K562 (cell line): Measurements from ENCODE around the gene GPC2. TPM values are rescaled to one million over a fixed set of nuclear protein-coding genes. Genes with fewer than 3 reads are reported as not detected.

Source experiments
- ARNT ChIP-seq, 2 experiments: fragments of 450-650 bp; IDR thresholded peaks; 2 replicates each; pipeline ENCODE4 v1.6.1; 2016; ENCODE audit warnings: mild to moderate bottlenecking in 1 of 2
- BDP1 ChIP-seq: IDR thresholded peaks from 3 replicates; pipeline ENCODE4 v1.6.1; 2011; ENCODE audit not compliant: insufficient read length, insufficient read depth
- C11orf30 ChIP-seq: fragments of 450-650 bp; IDR thresholded peaks from 2 replicates; pipeline ENCODE4 v1.6.1; 2016; ENCODE audit warnings: low read depth, mild to moderate bottlenecking
- CBX8 ChIP-seq: fragments of 200-600 bp; sonication (generic); IDR thresholded peaks from 2 replicates; pipeline ENCODE4 v1.6.1; 2012; ENCODE audit warnings: borderline replicate concordance, mixed run types, low read depth, mild to moderate bottlenecking, moderate library complexity, mixed read lengths, low read length, control low read depth, inconsistent platforms; ENCODE audit not compliant: poor library complexity, severe bottlenecking; ENCODE audit errors: extremely low read depth
- CHD1 ChIP-seq: fragments of 200-600 bp; sonication (generic); IDR thresholded peaks from one replicate; pipeline ENCODE4 v1.6.1; 2012; ENCODE audit warnings: mild to moderate bottlenecking, moderate library complexity, low read length, inconsistent platforms
- EP400 ChIP-seq: fragments of 450-650 bp; IDR thresholded peaks from 2 replicates; pipeline ENCODE4 v1.6.1; 2017; ENCODE audit warnings: antibody characterized with exemption, mild to moderate bottlenecking, moderate library complexity
- GTF2A2 ChIP-seq: IDR thresholded peaks from 2 replicates; pipeline ENCODE4 v1.6.1; 2016; ENCODE audit warnings: mild to moderate bottlenecking, missing genetic modification characterization, missing compliant biosample characterization
- MEIS2 ChIP-seq: fragments of 450-650 bp; IDR thresholded peaks from 2 replicates; pipeline ENCODE4 v1.6.1; 2014; ENCODE audit warnings: mild to moderate bottlenecking; ENCODE audit not compliant: partially characterized antibody
- NUFIP1 ChIP-seq: fragments of 450-650 bp; IDR thresholded peaks from 2 replicates; pipeline ENCODE4 v1.6.1; 2018; ENCODE audit not compliant: partially characterized antibody
- PHB2 ChIP-seq: fragments of 450-650 bp; IDR thresholded peaks from 2 replicates; pipeline ENCODE4 v1.6.1; 2017; ENCODE audit warnings: low read depth
- PKNOX1 ChIP-seq: fragments of 450-650 bp; IDR thresholded peaks from 2 replicates; pipeline ENCODE4 v1.6.1; 2016
- POLR2G ChIP-seq: fragments of 200-400 bp; formaldehyde crosslinking; IDR thresholded peaks from 2 replicates; pipeline ENCODE4 v1.6.1; 2017; ENCODE audit warnings: low read depth, mild to moderate bottlenecking, antibody characterized with exemption, low read length, moderate library complexity
- PURB ChIP-seq: sonication (generic); formaldehyde crosslinking; IDR thresholded peaks from 2 replicates; pipeline ENCODE4 v1.9.0; 2021; ENCODE audit warnings: low read depth, mild to moderate bottlenecking, missing genetic modification reagents
- RBM39 ChIP-seq: fragments of 200-400 bp; formaldehyde crosslinking; optimal IDR thresholded peaks from 2 replicates; pipeline ENCODE3; 2018; ENCODE audit warnings: low read depth, low read length
- RCOR1 ChIP-seq, 2 experiments: IDR thresholded peaks; 2 replicates each; pipeline ENCODE4 v1.6.1; 2012; ENCODE audit warnings: low read depth in 2 of 2, low read length in 2 of 2, borderline replicate concordance in 1 of 2, improper control_type of control experiment in 1 of 2
- TCF15 ChIP-seq: fragments of 250-450 bp; sonication (Bioruptor Pico); IDR thresholded peaks from 2 replicates; pipeline ENCODE4 v1.8.0; 2022; ENCODE audit warnings: moderate library complexity, mild to moderate bottlenecking, inconsistent platforms
- THRA ChIP-seq: fragments of 450-650 bp; IDR thresholded peaks from 2 replicates; pipeline ENCODE4 v1.6.1; 2017; ENCODE audit warnings: mild to moderate bottlenecking, moderate library complexity
- ZFP1 ChIP-seq: fragments of 450-650 bp; formaldehyde crosslinking; IDR thresholded peaks from 2 replicates; pipeline ENCODE4 v1.4.0; 2020; ENCODE audit warnings: mild to moderate bottlenecking, mixed read lengths
- ZMIZ1 ChIP-seq, 2 experiments: fragments of 150-350 bp in 1 of 2; IDR thresholded peaks; 2 replicates each; pipeline ENCODE4 v1.6.1; 2012 to 2016; ENCODE audit warnings: low read depth in 2 of 2, low read length in 2 of 2, mild to moderate bottlenecking in 1 of 2, moderate library complexity in 1 of 2
- ZNF184 ChIP-seq: sonication (generic); formaldehyde crosslinking; IDR thresholded peaks from 2 replicates; pipeline ENCODE4 v1.5.0; 2020; ENCODE audit warnings: missing genetic modification reagents
- ZNF316 ChIP-seq: fragments of 450-650 bp; IDR thresholded peaks from 2 replicates; pipeline ENCODE4 v1.6.1; 2016
- ZNF384 ChIP-seq: IDR thresholded peaks from 2 replicates; pipeline ENCODE4 v1.6.1; 2012; ENCODE audit warnings: low read depth, low read length, improper control_type of control experiment
- ZNF431 ChIP-seq: sonication (generic); formaldehyde crosslinking; IDR thresholded peaks from 2 replicates; pipeline ENCODE4 v1.8.0; 2022; ENCODE audit warnings: mild to moderate bottlenecking, missing genetic modification reagents
- ZNF551 ChIP-seq: fragments of 250-450 bp; sonication (Bioruptor Pico); IDR thresholded peaks from 2 replicates; pipeline ENCODE4 v1.5.0; 2021; ENCODE audit warnings: mild to moderate bottlenecking, moderate library complexity
- polyA plus RNA-seq, 8 experiments: library from polyadenylated mRNA; depleted of rRNA in 4 of 8; stranded (reverse) in 5 of 8; unstranded in 3 of 8; fragments of >200 nt; fragmentation: Nextera tagmentation in 2 of 8; fragmentation: Illumina TruSeq in 1 of 8; extraction: Ambion mirVana in 2 of 8; extraction: Trizol in 1 of 8; gene quantifications; 2 replicates each; pipeline versions ENCODE4 v1.2.1 to v1.2.3, GENCODE V29; 2011 to 2014; ENCODE audit warnings: inconsistent platforms in 1 of 8, missing spikeins in 1 of 8
- total RNA-seq, 7 experiments: library from RNA; depleted of rRNA in 6 of 7; stranded (reverse); fragments of >200 nt in 6 of 7; fragmentation: Illumina TruSeq in 2 of 7; extraction: Trizol in 2 of 7; gene quantifications; 2 replicates each; pipeline versions ENCODE4 v1.2.1 to v1.2.3, GENCODE V29; 2011 to 2021; ENCODE audit warnings: low replicate concordance in 1 of 7

Gene GPC2
- total and polyA plus RNA-seq, 9 of the 15 experiments (the other 6 are each of a cell fraction or from before 2014, with no cell fraction given): 0.06 to 7.7 (median 1.4) TPM; not detected in 1

GRCh38 chr7:100159099-100159623 is 18.0 kb downstream of the GPC2 start (continued):
- TF ChIP-seq THRA (no peak), TCF15 (CRISPR knock-in tag) (no peak), CHD1 (no peak), ZNF316 (peak; percentile 35; the same call in 1 of the 2 replicates), EP400 (0 out of 2 replicates have a peak, but pooled peaks have one; percentile 46), PKNOX1 (peak; percentile 67), MEIS2 (peak; percentile 80), RBM39 (peak; percentile 69), C11orf30 (no peak), CBX8 (no peak), NUFIP1 (no peak), GTF2A2 (tag) (no peak), ARNT (IDR thresholded peaks at IDR 0.05) (peak in 1 of 2 experiments; percentile 80; a peak in 1 of 4 replicates), RCOR1 (IDR thresholded peaks at IDR 0.05; ENCODE audit: borderline replicate concordance in 1 of 2, low read depth in 2 of 2, low read length in 2 of 2) (0 out of 4 replicates have a peak, but pooled peaks of 1 of the 2 experiments have one; percentile 10), ZNF384 (peak; percentile 34; the same call in 1 of the 2 replicates), ZFP1 (no peak), ZMIZ1 (IDR thresholded peaks at IDR 0.05; ENCODE audit: low read depth in 2 of 2, low read length in 2 of 2) (no peak), POLR2G (no peak), BDP1 (no peak), PHB2 (no peak), ZNF431 (CRISPR knock-in tag) (0 out of 2 replicates have a peak, but pooled peaks have one; percentile 41), ZNF551 (CRISPR knock-in tag) (no peak), ZNF184 (CRISPR knock-in tag) (no peak), PURB (no peak)
